Measurements from ENCODE around the gene NME7.
"Not testable (repeated sequence)": the region's sequence is repeated elsewhere in the genome, so short reads cannot be mapped to it uniquely, and the experiment has no call there.

The NME7 gene, protein sequence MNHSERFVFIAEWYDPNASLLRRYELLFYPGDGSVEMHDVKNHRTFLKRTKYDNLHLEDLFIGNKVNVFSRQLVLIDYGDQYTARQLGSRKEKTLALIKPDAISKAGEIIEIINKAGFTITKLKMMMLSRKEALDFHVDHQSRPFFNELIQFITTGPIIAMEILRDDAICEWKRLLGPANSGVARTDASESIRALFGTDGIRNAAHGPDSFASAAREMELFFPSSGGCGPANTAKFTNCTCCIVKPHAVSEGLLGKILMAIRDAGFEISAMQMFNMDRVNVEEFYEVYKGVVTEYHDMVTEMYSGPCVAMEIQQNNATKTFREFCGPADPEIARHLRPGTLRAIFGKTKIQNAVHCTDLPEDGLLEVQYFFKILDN

DNA sequence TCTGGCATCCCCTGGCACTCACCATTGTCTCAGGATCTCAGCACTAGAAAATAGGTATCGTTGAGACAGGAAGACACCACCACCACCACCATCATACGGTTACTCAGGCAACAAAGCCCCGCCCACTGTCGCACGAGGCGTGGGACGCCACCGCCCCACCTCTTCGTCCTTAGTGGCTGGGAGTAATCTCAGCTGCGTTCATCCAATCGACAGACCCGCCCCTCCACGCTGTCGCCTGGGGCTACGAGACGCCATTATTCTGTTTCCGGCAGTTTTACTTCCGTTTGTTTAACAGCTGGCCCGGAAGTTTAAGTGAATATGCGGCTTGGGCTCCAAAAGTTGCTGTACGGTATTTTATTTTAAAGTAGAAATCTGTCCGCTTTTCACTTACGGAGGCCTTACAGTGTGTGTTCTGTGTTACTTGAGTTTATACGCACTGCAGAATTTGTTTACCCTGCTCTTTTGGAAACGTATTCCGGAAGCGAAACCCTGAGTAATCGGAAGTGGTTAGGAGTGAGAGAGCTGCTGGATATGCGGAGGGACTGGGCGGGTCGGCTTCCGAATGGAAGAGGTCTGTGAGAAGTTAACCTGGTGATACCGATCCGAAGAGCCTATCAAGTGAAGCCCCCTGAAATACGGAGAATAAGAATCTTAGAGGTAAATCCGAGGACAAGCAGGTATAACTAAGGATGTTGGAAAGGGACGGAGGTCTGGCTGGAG is at the start of gene NME7, which contains the start of gene BLZF1:
Gene NME7, minus strand, starts transcription at position 112 of the 720 bp plus-strand sequence. Its CDS starts 87 bp downstream, at position 25.
Gene BLZF1, plus strand, starts transcription at position 510 of the 720 bp plus-strand sequence. CDS start 1,328 bp downstream, outside the sequence.
- DNase-seq: peak; percentile 97

DNA sequence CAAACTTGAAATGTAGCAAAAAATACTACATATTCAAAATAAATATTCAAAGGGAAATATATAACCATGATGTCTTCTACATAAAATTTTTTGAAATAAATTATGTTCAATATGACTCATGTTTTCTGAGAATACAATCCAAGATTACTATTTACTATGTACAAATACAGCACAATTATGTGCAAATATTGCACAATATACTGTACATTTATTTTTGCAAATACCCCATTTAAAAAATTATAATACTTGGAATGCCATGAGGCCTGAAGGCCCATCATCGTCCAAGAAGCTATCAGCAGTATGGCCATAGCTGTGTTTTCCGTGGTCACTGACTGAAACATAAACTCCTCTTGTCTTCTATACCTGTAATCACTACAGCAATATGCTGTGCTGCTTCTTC is 47.4 kb upstream of the NME7 start:
- DNase-seq: no peak

DNA sequence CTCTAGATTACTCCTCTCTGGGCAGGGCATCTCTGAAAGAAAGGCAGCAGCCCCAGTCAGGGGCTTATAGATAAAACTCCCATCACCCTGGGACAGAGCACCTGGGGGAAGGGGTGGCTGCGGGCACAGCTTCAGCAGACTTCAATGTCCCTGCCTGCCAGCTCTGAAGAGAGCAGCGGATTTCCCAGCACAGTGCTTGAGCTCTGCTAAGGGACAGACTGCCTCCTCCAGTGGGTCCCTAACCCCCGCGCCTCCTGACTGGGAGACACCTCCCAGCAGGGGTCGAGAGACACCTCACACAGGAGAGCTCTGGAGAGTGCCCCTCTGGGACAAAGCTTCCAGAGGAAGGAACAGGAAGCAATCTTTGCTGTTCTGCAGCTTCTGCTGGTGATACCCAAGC is 40.7 kb upstream of the NME7 start:
- DNase-seq: not testable (repeated sequence)

DNA sequence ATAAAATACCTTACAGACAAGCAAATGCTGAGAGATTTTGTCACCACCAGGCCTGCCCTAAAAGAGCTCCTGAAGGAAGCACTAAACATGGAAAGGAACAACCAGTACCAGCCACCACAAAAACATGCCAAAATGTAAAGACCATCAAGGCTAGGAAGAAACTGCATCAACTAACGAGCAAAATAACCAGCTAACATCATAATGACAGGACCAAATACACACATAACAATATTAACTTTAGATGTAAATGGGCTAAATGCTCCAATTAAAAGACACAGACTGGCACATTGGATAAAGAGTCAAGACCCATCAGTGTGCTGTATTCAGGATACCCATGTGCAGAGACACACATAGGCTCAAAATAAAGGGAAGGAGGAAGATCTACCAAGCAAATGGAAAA is 35.0 kb upstream of the NME7 start:
- not testable (repeated sequence) for DNase-seq

DNA sequence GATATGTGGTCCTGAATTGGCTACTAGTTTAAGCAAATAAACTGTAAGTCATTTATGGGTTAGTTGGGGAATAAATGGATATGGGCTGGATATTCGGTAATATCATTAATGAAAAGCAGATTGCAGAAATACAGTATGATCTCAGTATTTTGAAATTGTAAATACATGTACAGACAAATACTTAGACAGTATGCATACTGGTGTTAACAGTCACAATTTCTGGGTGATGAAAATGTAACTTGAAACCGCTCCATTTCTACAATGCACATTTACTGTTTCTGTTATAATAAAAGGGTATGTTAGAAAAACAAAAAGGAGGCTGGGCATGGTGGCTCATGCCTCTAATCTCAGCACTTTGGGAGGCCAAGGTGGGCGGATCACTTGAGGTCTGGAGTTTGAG is 28.4 kb upstream of the NME7 start:
- DNase-seq: no peak

DNA sequence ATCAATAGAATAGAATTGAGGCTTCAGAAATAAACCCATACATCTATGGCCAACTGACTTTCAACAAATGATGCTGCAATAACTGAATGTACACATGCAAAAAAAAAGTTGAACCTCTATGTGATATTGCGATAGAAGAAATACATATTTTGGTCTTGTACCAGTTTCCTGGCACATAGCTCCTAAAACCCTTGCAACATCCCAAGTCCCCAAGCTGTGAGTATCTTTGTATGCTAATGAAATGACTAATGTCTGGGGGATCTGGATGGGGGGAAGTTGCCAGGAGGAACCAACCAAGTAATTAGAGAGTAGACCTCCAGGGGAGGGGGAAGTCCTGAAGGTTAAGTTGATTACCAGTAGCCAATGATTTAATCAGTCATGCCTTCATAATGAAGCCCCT is 24.8 kb upstream of the NME7 start:
- no peak for DNase-seq

DNA sequence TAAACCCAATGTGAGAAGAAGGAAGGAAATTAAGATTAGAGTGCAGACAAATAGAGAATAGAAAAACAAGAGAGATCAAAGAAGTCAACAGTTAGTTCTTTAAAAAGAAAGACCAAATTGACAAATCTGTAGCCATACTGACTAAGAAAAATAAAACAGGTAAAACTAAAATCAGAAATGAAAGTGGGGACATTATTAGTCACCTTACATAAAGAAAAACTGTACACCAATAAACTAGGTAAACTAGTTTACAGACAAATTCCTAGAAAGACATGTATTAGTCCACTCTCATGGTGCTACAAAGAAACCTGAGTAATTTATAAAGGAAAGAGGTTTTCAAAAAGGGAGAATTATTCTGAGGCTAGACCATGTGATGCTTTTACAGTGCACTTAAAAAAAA is 22.7 kb upstream of the NME7 start:
- no peak for DNase-seq

DNA sequence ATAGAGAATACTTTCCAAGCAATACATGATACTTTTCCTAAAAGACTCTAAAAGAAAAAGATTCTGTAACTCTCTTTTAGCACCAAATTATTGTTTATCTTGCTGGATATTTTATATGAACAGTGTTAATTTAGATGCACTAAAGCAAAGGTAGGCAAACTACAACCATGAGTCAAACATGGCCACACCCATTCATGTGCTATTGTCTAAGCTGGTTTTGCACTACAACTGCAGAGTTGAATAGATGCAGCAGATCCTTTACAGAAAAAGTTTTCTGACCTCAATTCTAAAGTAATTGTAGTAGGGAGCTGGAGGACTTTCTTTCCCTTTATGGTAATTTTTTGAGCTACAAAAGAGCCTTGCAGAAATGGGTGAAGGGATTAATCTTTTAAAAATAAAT is 19.8 kb upstream of the NME7 start:
- DNase-seq: no peak

DNA sequence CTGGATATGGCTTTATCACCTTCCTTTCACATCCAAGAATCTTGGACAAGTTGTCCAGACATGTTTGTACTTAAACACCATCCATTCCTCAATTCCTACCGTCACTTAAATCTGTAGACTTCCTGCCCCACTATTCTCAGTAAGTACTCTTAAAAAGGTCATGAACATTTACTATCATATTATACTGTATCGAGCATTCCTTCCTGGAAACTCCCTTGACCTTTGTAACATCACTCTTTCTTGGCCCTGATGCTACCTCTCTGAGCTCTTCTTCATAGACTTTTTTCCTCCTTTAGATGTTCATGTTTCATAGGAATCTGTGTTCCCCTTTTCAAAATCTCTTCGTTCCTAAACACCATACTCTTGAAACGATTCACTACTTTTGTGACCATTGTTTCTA is 15.9 kb upstream of the NME7 start:
- DNase-seq: no peak

DNA sequence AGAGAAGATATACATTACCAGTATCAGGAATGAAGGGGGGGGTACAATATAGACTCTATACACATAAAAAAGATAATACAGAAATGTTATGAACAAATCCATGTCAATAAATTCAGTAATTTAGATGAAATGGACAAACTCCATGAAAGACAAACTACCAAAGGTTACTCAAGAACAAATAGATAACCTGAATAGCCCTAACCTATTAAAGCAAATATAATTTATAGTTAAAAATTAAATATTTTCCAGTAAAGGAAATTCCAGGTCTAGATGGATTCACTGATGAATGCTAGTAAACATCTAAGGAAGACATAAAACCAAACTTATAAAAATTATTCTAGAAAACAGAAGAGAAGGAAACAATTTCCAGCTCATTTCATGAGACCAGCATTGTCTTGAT is 13.6 kb upstream of the NME7 start:
- no peak for DNase-seq

DNA sequence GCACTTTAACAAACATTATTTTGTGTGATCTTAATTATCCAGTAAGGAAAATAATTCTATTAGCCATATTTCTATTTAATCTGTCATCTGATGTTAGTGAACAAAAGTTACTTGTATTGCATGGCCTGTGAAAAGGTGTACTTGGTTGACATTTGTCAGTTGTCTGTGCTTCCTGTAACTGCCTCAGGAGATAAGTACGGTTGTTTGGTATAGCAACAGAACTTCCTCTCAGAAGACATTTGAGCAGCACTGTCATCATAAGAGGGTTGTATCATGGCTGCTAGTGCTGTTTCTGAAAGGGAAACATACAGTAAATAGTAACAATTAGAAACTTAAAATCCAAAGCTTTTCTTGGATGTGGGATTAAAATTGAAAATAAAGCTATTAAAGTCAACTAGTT is 3.8 kb upstream of the NME7 start:
- DNase-seq: no peak

DNA sequence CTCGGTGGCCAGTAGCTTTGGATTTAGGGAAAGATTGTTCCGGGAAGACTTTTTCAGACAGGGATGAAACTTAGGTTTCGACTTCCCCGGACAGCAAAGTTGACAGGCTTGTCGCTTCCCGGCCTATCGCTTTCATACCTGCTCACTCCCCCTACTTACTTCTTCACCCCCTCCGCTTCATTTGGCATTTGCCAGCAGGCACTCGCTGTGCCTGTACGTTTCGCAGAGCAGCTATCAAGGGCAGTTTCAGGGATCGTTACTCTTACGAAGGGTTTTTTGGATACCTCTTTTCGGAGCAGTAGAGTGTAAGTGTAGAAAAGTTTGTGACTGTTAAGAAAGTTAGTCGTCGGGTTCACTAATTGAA is 791 bp upstream of the NME7 start:
- peak; percentile 22 for DNase-seq

DNA sequence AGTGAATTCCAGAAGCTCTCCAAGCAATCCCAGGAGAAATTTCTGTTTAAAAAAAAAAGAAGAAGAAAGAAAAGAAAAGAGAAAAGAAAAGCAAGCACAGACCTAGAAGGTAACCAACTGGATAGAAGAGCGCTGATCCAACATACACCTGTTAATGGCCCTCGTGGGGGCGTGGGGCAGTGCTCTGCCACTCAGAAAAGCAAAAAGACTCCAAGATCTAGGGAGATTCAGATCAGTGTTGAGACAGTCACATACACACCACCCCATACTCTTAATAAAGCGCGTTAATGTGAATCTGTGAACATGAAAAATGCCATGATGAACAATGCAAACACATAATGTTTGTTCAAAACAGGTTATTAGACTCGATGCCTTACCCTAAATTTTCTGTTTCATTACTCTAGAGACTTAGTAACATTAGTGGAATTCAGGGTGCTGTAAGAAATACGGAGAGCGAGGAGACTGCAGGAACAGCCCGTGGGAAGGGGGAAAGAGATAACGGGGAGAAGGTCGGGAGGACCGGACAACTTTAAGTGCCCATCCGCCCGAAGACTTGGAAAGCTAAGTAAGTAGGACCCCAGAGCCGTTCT is 406 bp downstream of the NME7 start:
- DNase-seq: no peak

DNA sequence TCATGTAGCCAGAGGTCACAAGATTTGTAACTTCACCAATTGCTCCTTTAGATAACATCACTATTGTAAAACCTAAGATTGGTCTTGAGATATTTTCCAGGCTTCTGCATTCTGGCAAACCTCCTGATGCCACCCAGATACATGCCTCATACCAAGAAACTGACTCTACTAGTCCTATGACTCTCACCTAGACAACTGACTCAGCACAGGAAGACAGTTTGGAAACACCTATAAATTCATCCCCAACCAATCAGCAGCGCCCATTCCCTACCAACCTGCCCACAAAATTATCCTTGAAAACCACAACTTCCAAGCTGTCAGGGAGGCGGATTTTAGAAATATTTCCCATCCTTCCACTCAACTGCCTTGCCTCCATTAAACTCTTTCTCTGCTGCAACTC is 2.6 kb downstream of the NME7 start:
- no peak for DNase-seq

DNA sequence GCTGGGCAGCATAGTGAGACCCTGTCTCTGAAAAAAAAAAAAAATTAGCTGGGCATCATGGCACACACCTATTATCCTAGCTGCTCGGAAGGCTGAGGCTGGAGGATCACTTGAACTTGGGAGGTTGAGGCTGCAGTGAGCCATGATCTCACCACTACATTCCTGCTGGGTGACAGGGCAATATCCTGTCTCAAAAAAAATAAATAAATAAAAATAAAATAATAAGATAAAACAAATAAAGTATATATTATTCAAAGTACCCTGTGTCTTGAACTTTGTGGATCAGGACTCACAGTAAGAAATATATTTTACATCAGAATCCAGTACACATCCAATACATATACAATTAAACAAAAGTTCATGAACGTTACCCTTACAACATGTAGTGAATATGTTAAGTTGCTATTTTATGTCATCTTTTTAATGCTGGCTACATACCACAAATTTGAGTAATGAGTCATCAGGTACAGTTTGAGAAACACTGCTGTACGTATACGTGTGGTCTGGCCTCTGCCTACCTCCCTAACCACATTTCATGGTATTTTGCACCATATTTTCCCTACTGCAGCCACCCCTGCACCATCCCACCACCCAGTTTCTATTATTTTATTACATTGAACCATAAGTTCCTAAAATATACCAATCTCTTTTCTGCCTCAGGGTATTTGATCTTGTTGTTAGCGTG is 4.4 kb downstream of the NME7 start:
- no peak for DNase-seq

DNA sequence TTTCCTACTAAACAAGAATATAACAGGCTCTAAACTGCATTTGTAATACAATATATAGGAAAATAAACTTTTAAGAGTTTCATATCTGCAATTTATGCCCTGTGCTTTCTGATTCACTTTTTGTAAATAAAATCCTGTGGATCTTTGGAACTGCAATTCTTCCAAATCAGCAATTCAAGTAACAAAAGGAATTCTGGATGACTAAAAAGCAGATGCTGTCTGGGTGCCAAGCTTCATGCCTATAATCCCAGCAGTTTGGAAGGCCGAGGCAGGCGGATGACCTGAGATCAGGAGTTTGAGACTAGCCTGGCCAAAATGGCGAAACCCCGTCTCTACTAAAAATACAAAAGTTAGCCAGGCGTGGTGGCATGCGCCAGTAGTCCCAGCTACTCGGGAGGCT is 6.3 kb downstream of the NME7 start:
- no peak for DNase-seq

DNA sequence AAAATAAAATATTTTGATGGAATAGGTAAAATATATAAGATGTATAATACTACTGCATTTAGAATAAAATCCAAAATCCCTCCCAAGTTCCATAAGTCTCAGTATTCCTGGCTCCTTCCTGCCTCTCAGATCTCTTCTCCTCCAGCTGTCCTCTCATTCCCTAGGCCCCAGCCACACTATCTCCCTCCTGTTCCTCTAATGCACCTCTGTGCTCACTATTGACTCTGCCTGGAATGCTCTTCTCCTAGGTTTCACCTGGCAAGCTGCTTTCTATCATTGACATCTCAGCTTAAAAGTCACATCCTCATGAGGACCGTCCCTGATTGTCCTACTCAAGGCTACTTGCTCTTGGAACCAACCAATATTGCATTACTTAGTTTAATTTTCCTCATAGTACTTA is 7.2 kb downstream of the NME7 start:
- no peak for DNase-seq

DNA sequence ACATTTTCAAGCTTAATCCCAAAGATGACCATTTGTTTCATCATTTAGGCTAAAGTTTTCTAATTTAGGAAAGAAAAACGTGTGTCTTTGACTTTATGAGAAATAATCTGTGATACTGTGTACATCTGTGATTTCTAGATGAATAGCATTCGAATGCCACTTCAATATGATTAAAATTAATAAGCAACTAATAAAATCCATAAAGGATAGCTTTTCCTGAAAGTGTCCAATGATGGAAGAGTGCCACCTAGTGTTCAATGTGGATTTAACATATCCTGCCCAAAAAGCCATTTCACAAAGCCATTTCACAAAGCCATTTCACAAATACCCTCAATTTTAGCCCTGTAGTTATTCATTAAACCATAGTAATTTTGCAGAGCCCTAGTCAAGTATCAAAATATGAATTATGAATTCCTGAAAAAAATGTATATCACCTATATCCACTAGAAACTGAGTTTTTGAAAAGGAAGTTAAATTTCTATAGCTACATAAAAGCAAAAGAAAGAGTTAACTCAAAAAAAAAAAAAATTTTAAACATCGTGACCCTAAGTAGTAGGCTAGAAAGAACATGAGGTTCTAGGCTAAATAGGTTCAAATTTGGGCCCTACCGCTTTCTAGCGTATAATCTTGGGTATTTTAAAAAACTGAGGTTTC is 19.1 kb downstream of the NME7 start:
- no peak for DNase-seq

DNA sequence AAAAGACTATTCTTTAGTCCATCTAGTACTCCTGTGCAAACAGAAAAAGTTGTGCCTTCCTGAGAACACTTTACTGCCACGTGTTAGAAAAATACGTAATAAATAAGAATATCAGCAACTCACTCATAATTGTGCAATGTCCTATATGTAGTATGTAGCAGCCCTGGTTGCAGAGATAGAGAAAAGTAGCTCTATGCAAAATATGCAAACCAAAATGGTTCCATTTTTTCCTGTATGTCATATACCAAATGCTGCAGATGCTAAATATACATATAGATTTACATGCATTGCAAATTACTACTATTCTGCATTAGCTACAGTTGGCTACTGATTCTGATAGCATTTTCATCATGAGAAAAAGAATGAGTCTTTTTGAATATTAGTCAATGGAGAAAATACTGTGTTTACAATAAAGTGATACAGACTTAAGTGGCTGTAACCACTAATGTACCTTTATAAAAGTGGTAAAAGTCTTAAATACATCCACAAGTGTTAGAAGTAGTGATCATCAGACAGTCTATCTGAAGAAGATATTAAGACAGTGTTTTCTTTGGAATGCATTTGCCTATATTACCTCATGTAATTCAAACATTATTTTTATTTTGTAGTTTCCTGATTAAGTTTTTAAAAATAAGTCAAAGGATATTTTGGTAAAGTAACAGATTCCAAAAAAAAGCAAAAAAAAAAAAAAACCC is 19.8 kb downstream of the NME7 start:
- no peak for DNase-seq

DNA sequence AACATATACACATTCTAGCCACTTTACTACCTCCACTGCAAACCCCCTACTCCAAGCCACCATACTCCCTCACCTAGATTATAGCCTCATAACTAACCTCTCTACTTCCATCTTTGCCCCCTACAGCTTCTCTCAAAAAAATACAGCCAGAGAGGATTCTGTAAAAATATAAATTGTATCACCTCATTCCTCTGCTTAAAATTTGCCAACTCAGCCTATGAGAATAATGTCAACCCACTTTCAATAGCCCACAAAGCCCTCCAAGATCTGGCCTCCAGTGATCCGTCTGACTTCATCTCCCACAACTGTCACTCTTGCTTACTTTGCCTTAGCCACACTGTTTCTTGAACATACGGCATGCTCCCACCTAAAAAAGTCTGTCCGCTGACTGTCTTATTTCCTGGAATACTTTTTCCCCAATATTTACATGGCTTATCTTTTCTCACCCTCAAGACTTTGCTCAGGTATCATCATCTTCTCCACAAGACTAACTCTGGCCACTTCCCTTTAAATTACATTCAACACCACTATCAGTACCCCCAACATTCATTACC is 21.5 kb downstream of the NME7 start:
- no peak for DNase-seq

DNA sequence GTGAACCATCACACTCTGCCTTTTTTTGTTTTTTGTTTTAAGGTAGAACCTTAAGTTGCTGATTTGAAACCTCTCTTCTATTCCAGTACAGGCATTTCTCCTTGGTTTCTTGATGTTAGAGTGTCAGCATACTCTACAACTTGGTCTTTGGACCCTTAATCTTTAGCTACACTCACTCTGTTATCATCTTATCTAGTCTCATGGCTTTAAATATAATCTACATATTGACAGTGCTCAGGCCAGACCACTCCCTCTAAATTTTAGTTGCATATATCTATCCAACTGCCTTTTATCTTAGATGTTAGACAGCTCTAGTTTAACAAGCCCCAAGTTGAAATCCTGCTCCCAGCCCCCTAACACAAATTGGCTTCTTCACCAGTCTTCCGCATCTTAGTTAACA is 22.1 kb downstream of the NME7 start:
- no peak for DNase-seq

DNA sequence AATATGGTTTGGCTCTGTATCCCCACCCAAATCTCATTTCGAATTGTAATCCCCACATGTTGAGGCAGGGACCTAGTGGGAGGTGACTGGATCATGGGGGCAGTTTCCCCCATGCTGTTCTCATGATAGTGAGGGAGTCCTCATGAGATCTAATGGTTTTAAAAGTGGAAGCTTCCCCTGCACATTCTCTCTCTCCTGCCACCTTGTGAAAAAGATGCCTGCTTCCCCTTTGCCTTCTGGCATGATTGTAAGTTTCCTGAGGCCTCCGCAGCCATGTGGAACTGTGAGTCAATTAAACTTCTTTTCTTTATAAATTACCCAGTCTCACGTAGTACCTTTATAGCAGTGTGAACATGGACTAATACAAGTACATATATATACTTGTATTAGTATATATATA is 25.5 kb downstream of the NME7 start:
- DNase-seq: not testable (repeated sequence)
